Embryonic facial prominence (tissue), 1 donor: ENCODE results near the gene GUCY2D.
"Not testable (repeated sequence)": the region's sequence is repeated elsewhere in the genome, so short reads cannot be mapped to it uniquely, and the experiment has no call there.

Source experiments
- DNase-seq: peaks from one replicate; pipeline ENCODE4 v3.0.0-alpha.2; 2016; ENCODE audit errors: extremely low spot score

GUCY2D gene

GRCh38 chr17:8016632-8017424, 14.4 kb downstream of the GUCY2D start:
- DNase-seq: no peak

DNA sequence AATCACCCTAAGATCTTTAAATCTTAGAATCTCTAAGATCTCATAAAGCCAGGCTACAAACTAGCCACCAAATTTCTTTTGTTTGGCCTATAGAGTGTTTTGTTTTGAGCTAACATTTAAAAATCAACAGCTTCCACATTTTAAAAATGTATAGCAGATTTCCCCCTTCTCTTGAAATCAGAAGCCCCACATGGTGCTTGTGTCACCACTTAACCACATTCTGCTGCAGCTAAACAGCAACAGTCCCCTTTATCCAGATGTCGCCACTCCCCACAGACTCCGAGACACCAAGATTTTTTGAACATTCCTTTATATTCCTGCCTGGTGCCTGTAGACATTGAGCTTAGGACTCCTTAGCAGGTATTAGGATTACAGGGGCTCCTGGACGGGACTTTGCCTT, 16.0 kb downstream of the GUCY2D start:
- no peak for DNase-seq

- no peak for DNase-seq
These were observed 16.8 kb downstream of the GUCY2D start for GRCh38 chr17:8019166-8019565.

DNA sequence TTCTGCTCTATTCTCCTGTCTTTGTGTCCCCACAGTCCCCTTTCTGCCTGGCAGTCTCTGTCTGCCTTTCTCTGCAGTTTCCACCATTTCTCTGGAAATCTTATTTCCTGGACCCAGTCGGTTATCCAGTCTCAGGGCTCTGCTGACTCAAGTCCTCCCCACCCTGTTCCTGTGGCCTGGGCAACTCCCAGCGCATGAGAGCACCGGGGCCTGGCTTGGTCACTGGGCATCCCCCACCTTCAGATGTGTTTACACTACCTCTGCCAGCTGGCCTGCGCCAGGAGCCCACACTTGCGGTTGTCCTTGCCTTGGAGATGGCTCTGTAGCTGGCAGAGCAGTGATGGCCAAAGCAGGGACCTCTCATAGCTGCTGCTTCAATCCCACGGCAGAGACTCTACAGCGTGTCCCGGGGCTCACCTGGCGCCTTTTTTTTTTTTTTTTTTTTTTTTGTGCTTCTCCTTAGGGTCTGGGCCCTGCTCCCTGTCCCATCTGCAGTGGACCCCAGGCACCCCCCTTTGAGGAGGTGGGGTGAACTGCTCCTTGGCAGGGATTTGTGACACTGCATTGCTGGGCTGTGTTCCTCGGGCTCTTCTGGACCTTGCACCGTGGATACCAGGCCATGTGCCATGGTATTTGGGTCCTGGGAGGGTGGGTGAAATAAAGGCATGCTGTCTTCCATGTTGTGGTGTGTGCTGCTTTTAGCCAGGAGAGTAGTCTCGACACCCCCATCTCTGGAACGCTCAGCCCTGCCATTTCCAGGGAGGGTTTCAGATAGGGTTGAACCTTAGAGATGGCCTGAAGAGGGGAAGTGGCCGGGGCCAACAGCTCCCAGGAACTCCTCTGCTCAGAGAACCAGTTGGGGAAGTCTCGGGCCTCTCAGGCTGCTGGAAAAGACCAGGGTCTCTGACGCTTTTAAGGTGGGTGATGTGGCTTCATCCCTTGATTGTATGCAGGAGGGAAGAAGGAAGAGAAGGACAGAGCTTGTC, 17.5 kb downstream of the GUCY2D start:
- no peak for DNase-seq

DNA sequence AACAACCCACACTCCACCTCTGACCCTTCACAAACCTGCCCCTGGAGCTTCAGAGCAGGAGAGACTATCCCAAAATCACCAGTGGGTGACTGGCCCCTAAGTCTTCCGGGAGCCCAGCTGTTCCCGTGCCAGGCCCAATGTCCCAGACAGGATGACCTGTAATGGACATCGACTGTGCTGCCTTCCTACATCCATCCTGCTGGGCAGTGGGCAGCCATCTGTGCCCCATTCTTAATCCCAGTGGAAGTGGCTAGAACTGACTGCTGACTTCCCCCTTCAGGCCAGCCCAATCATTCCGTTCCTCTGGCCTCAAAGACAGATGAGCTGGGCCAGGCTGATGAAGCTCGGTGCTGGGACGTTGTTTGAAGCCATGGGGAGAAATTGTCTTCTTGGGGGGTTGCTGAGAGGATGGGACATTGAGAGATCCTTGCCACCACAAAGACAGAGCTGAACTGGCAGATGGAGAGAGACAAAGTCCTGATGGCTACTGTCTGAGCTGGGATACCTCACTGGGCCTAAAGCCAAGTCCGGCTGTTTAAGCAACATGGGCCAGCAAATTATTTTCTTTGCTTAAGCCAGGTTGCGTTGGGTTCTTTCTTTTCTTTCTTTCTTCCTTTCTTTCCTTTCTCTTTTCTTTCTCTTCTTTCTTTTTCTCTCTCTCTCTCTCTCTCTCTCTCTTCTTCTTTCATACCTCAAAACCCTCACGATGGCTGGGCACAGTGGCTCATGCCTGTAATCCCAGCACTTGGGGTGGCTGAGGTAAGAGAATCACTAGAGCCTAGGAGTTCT, 18.6 kb downstream of the GUCY2D start:
- no peak for DNase-seq

GRCh38 chr17:8021565-8022359, 19.3 kb downstream of the GUCY2D start:
- DNase-seq: no peak

DNA sequence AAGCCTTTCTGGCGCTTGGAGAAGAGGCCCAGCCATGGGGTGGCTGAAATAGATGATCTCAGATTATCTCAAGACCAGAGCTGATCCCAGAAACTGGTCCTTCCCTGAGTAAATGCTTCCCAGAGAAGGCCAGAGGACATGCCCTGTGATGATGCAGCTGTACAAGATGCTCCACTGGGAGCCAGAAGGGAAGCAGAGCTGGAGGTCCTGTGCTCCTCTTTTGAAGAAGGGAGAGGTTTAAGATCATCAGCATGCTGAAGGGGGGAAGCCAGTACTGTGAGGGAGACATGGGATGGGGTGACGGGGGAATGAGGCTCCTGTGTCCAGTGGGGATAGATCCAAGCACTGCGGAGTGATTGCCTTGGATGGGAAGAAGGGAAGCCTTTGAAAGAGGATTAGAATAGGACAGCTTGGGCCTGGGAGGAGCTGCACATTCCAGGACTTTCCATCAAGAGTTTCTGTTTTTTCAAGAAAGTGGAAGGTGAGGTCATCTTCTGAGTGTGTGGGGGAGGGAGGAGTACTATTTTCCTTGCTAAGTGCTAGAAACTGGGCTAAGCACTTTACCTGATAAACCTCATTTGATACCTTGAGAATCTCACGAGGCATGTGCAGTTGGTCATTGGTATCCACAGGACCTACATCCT, 20.1 kb downstream of the GUCY2D start:
- DNase-seq: no peak

- DNase-seq: not testable (repeated sequence)
These were observed 21.7 kb downstream of the GUCY2D start for GRCh38 chr17:8024161-8024560.

DNA sequence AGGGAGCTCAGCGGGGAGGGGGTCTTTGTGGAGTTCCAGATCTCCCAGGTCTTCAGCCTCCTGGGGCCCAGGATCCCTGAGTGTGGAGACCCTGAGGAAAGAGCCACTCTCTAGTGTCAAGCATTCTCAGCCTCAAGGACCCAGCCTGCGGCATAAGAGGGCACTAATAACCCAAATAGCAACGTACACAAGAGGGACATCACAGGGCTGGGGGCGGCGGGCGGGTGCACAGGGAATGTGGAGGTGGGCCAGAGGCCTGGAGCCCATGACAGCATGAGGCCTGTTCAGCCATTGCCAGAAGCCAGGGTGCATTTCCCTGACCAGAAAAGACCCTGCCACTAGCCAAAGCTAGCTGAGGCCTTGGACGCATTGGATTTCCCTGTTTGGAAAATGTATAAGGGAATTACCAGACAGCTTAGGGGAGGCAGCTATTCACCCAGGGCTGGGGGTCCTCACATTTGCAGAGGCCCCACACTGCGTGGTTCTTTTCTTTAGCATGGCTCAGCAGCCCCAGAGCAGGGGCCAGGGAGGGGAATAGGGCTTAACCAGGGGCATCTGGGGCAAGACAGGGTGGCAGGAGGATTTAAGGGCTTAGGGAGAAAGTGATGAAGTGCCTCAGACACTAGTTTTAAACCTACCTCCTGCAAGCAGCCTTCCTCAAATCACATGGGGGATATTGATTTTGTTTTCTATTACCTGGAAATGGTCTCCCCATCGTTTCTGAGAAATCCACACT, 22.9 kb downstream of the GUCY2D start:
- no peak for DNase-seq

- DNase-seq: no peak
These were observed 26.7 kb downstream of the GUCY2D start for GRCh38 chr17:8029121-8029520.

- no peak for DNase-seq
These were observed 28.8 kb downstream of the GUCY2D start for GRCh38 chr17:8031261-8031661.

DNA sequence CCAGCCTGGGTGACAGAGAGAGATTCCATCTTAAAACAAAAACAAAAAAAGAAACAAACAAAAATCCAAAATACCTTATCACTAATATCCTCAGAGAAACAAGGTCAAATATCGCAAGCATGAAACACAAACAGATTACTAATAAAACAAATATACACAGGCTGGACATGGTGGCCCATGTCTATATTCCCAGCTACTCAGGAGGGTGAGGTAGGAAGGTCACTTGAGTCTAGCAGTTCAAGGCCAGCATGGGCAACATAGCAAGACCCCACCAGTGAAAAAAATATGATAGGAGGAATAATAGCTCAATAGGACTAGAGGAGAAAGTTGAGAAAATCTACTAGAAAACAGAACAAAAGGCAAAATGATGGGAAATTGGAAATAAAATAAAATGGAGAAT, 29.5 kb downstream of the GUCY2D start:
- no peak for DNase-seq

DNA sequence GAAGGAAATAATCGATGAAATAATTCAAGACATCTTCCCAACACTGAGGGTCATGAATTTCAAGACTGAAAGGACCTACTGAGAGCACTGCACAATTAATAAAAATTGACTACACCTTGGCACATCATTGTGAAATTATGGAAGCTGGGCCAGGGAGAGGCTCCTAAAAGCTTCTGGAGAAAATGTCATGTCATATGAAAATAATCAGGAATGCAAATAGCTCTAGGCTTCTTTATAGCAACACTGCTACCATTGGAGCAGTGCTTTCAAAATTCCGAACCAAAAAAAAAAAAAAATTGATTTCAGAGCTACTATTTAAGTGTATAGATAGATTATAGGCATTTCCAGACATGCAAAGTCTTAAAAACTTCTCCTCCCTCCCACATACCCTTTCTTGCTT, 30.0 kb downstream of the GUCY2D start:
- DNase-seq: no peak

- DNase-seq: no peak
These were observed 36.7 kb downstream of the GUCY2D start, which contains the start of gene ALOX15B for GRCh38 chr17:8038954-8039610. Gene ALOX15B, plus strand, starts transcription at chr17:8039059. Its CDS starts 97 bp downstream, at chr17:8039156.

DNA sequence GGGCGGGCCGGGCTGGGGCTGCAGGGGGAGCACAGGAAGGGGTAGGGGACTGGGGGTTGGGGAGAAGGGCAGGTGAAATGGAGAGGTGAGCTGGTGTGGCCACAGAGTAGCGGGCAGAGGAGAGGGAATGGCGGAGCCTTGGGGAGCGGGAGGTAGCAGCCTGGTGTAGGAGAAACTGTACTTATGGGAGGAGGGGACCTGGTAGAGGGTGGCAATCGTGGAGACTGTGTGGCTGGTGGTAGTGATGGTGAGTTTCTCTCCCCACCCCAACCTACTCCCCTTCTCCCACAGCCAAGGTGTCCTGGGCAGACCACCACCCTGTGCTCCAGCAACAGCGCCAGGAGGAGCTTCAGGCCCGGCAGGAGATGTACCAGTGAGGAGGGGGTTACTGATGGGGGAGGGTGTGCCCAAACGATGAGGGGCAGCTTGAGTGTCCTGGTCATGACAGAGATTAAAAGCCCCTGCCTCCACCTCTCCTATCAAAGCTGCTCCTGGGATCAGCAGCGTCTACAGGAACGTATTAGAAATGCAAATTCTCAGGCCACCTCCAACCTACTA, 37.3 kb downstream of the GUCY2D start:
- DNase-seq: no peak

- no peak for DNase-seq
These were observed 39.0 kb downstream of the GUCY2D start for GRCh38 chr17:8041249-8041928.

- no peak for DNase-seq
These were observed 39.6 kb downstream of the GUCY2D start for GRCh38 chr17:8041979-8042378.
